CD4-positive, alpha-beta memory T cell (primary cell): ENCODE measurements around the gene CCDC157. TPM values are rescaled to one million over a fixed set of nuclear protein-coding genes. Genes with fewer than 3 reads are reported as not detected.
A peak's percentile ranks its signal among the peaks of the same experiment; 100 is the strongest.
"Not testable (repeated sequence)": the region's sequence is repeated elsewhere in the genome, so short reads cannot be mapped to it uniquely, and the experiment has no call there.

ENCODE experiments used
- CTCF ChIA-PET: fragments of 350-600 bp; sonication (Branson Sonifier 250); formaldehyde crosslinking; loops from one replicate; lab custom pipeline; 2021; ENCODE audit warnings: inconsistent platforms; ENCODE audit not compliant: partially characterized antibody; lab: Charles Lee
- POLR2A ChIA-PET: fragments of 350-600 bp; sonication (Branson Sonifier 250); formaldehyde crosslinking; loops from one replicate; lab custom pipeline; 2021; ENCODE audit not compliant: partially characterized antibody; lab: Charles Lee
- DNase-seq, 5 donors: peaks; one replicate each; pipeline versions ENCODE4 v3.0.0 to v3.0.0-alpha.2; 2020 to 2022; ENCODE audit warnings: mixed read lengths in 1 of 5
- H3K27ac ChIP-seq: one replicate; pipeline ENCODE4 v1.7.0; 2013; ENCODE audit warnings: low read depth, low read length
- H3K27me3 ChIP-seq: 2 replicates; pipeline ENCODE4 v1.7.0; 2013; ENCODE audit warnings: mild to moderate bottlenecking, low read length, moderate library complexity; ENCODE audit not compliant: insufficient read depth
- H3K36me3 ChIP-seq: 2 replicates; pipeline ENCODE4 v1.7.0; 2013; ENCODE audit warnings: mild to moderate bottlenecking, low read length, moderate library complexity; ENCODE audit not compliant: insufficient read depth
- H3K4me1 ChIP-seq: 2 replicates; pipeline ENCODE4 v1.7.0; 2013; ENCODE audit warnings: mild to moderate bottlenecking, low read length, moderate library complexity; ENCODE audit not compliant: insufficient read depth
- H3K4me3 ChIP-seq, 2 donors: one replicate each; pipeline ENCODE4 v1.7.0; 2013; ENCODE audit warnings: low read length in 2 of 2, mild to moderate bottlenecking in 1 of 2
- H3K9me3 ChIP-seq, 2 donors: one replicate each; pipeline ENCODE4 v1.7.0; 2013; ENCODE audit warnings: low read length in 2 of 2, control low read depth in 1 of 2; ENCODE audit not compliant: control insufficient read depth in 1 of 2
- H3K27ac Mint-ChIP-seq, 7 donors: one replicate each; pipeline ENCODE4 v1.8.0; 2020 to 2021; ENCODE audit warnings: mixed read lengths in 7 of 7, mild to moderate bottlenecking in 6 of 7, inconsistent platforms in 3 of 7, moderate library complexity in 3 of 7
- H3K27me3 Mint-ChIP-seq, 2 donors: one replicate each; pipeline ENCODE4 v1.8.0; 2020 to 2021; ENCODE audit warnings: mixed read lengths in 2 of 2
- H3K36me3 Mint-ChIP-seq, 2 donors: one replicate each; pipeline ENCODE4 v1.8.0; 2020 to 2021; ENCODE audit warnings: mixed read lengths in 2 of 2, inconsistent platforms in 1 of 2, mild to moderate bottlenecking in 1 of 2
- H3K4me1 Mint-ChIP-seq, 4 donors: one replicate each; pipeline ENCODE4 v1.8.0; 2020 to 2021; ENCODE audit warnings: mixed read lengths in 4 of 4, mild to moderate bottlenecking in 1 of 4
- H3K4me3 Mint-ChIP-seq, 8 donors: one replicate each; pipeline ENCODE4 v1.8.0; 2020 to 2021; ENCODE audit warnings: mixed read lengths in 8 of 8, mild to moderate bottlenecking in 7 of 8, moderate library complexity in 6 of 8, inconsistent platforms in 3 of 8
- H3K9me3 Mint-ChIP-seq, 8 donors: one replicate each; pipeline ENCODE4 v1.8.0; 2020 to 2021; ENCODE audit warnings: mixed read lengths in 8 of 8, mild to moderate bottlenecking in 5 of 8, inconsistent platforms in 3 of 8, moderate library complexity in 1 of 8
- intact Hi-C: fragments of 100-400 bp; cut with micrococcal nuclease; formaldehyde crosslinking; loops from one replicate; pipeline ENCODE4 v1.15.1; 2023
- polyA plus RNA-seq, 2 donors: library from polyadenylated mRNA; unstranded; fragments of 300-500 nt; fragmentation: Illumina TruSeq; gene quantifications; one replicate each; pipeline ENCODE4 v1.2.3, GENCODE V29; 2021
- total RNA-seq, 2 experiments: library from RNA; stranded (reverse); gene quantifications; one replicate each; pipeline ENCODE4 v1.2.3, GENCODE V29; 2021

CCDC157 gene
- total and polyA plus RNA-seq, 4 experiments from 2014 or later: 0.38 to 3.9 (median 2.5) TPM

- Histone ChIP-seq H3K9me3 (no peaks in the 10 kb centered on the region), H3K4me3 (peak overlapping the region in 1 of 2 donors; percentile 18), H3K27ac (peak overlapping the region; percentile 39), H3K36me3 (no peaks in the 10 kb centered on the region), H3K4me1 (peaks cover 27% of the 10 kb centered on the region), H3K27me3 (no peaks in the 10 kb centered on the region)
- peaks cover 0 to 2% of the 10 kb centered on the region in 2 donors for H3K27me3 Mint-ChIP-seq
- DNase-seq: no peak
- peak overlapping the region; percentile 22 to 88 (median 85) for H3K27ac Mint-ChIP-seq
- ChIA-PET POLR2A (interaction anchor here (1.1 to 6.4 kb wide), 8 partner anchors 10 to 115 kb away, joined by 3 to 91 read pairs (median 6); partner anchors contain the start of genes CASTOR1, MTFP1 and RNF215), CTCF (interaction anchor here (0.7 to 16.0 kb wide), 9 partner anchors 11 to 110 kb away, joined by 3 to 194 read pairs (median 5); partner anchors contain the start of genes CASTOR1, MTFP1 and RNF215)
- intact Hi-C loops: loop anchor here (1.0 kb wide), 1 partner anchor 26 kb away; no protein-coding TSS in a partner anchor
- peak overlapping the region; percentile 67 to 90 (median 78) for H3K4me3 Mint-ChIP-seq
- H3K36me3 Mint-ChIP-seq: peaks cover 0 to 2% of the 10 kb centered on the region in 2 donors
- peaks cover 16 to 34% (median 27%) of the 10 kb centered on the region in 4 donors for H3K4me1 Mint-ChIP-seq
- H3K9me3 Mint-ChIP-seq: no peaks in the 10 kb centered on the region
Measured at GRCh38 chr22:30397656-30398635, 41.1 kb downstream of the CCDC157 start.

GRCh38 chr22:30398685-30399680 lies 42.2 kb downstream of the CCDC157 start:
- Mint-ChIP-seq H3K4me1 (peaks cover 16 to 34% (median 27%) of the 10 kb centered on the region in 4 donors), H3K36me3 (peaks cover 0 to 2% of the 10 kb centered on the region in 2 donors), H3K27ac (peak overlapping the region; percentile 22 to 88 (median 73)), H3K27me3 (peaks cover 0 to 2% of the 10 kb centered on the region in 2 donors), H3K9me3 (no peaks in the 10 kb centered on the region), H3K4me3 (peak overlapping the region in 7 of 8 donors; percentile 67 to 90 (median 79))
- POLR2A ChIA-PET: interaction anchor here (1.3 to 6.4 kb wide), 4 partner anchors 9 to 38 kb away, joined by 3 to 91 read pairs (median 11); partner anchors contain the start of gene MTFP1
- Histone ChIP-seq H3K9me3 (no peaks in the 10 kb centered on the region), H3K4me3 (no peak overlapping the region), H3K36me3 (no peaks in the 10 kb centered on the region), H3K27me3 (no peaks in the 10 kb centered on the region), H3K4me1 (peaks cover 27% of the 10 kb centered on the region), H3K27ac (no peak overlapping the region)
- DNase-seq: no peak
- CTCF ChIA-PET: interaction anchor here (0.7 to 16.0 kb wide), 7 partner anchors 12 to 291 kb away, joined by 3 to 194 read pairs (median 3); partner anchors contain the start of genes MTFP1 and RNF215
- intact Hi-C loops: no loop called here

GRCh38 chr22:30399718-30400117 lies 42.9 kb downstream of the CCDC157 start:
- Mint-ChIP-seq H3K9me3 (no peaks in the 10 kb centered on the region), H3K36me3 (peaks cover 0 to 5% of the 10 kb centered on the region in 2 donors), H3K27ac (no peak overlapping the region), H3K4me3 (no peak overlapping the region), H3K4me1 (peaks cover 16 to 34% (median 27%) of the 10 kb centered on the region in 4 donors), H3K27me3 (peaks cover 0 to 2% of the 10 kb centered on the region in 2 donors)
- Histone ChIP-seq H3K27me3 (no peaks in the 10 kb centered on the region), H3K36me3 (no peaks in the 10 kb centered on the region), H3K4me1 (peaks cover 27% of the 10 kb centered on the region), H3K9me3 (no peaks in the 10 kb centered on the region), H3K4me3 (no peak overlapping the region), H3K27ac (no peak overlapping the region)
- intact Hi-C loops: no loop called here
- ChIA-PET POLR2A (interaction anchor here (3.8 to 6.4 kb wide), 2 partner anchors 11 to 25 kb away, joined by 15 to 91 read pairs; partner anchors contain the start of gene MTFP1), CTCF (interaction anchor here (1.6 to 16.0 kb wide), 2 partner anchors 25 to 86 kb away, joined by 6 to 194 read pairs; partner anchors contain the start of gene MTFP1)
- DNase-seq: no peak

GRCh38 chr22:30400159-30400558 lies 43.4 kb downstream of the CCDC157 start:
- intact Hi-C loops: no loop called here
- ChIA-PET POLR2A (interaction anchor here (6.4 kb wide), 1 partner anchor 24 kb away, joined by 91 read pairs; the partner anchor contains the start of gene MTFP1), CTCF (interaction anchor here (16.0 kb wide), 1 partner anchor 25 kb away, joined by 194 read pairs; the partner anchor contains the start of gene MTFP1)
- no peak overlapping the region for H3K4me3 ChIP-seq
- peaks cover 0 to 5% of the 10 kb centered on the region in 2 donors for H3K36me3 Mint-ChIP-seq
- no peak for DNase-seq
- no peaks in the 10 kb centered on the region for H3K27me3 ChIP-seq
- H3K4me1 Mint-ChIP-seq: peaks cover 16 to 34% (median 27%) of the 10 kb centered on the region in 4 donors
- H3K9me3 Mint-ChIP-seq: no peaks in the 10 kb centered on the region
- H3K27me3 Mint-ChIP-seq: peaks cover 0 to 2% of the 10 kb centered on the region in 2 donors
- no peak overlapping the region for H3K27ac ChIP-seq
- H3K4me1 ChIP-seq: peaks cover 27% of the 10 kb centered on the region
- H3K9me3 ChIP-seq: no peaks in the 10 kb centered on the region
- no peaks in the 10 kb centered on the region for H3K36me3 ChIP-seq
- no peak overlapping the region for H3K4me3 Mint-ChIP-seq
- H3K27ac Mint-ChIP-seq: peak overlapping the region in 2 of 7 donors; percentile 29 to 61

- CTCF ChIA-PET: interaction anchor here (1.2 kb wide), 1 partner anchor 138 kb away, joined by 3 read pairs; no protein-coding TSS in a partner anchor
- H3K27ac Mint-ChIP-seq, H3K36me3 Mint-ChIP-seq, H3K27ac ChIP-seq, H3K36me3 ChIP-seq, H3K9me3 ChIP-seq, H3K4me3 ChIP-seq, H3K9me3 Mint-ChIP-seq, H3K27me3 Mint-ChIP-seq, H3K4me3 Mint-ChIP-seq, DNase-seq, POLR2A ChIA-PET, H3K27me3 ChIP-seq, intact Hi-C loops: not testable (repeated sequence)
- H3K4me1 Mint-ChIP-seq: peaks cover 16 to 29% (median 25%) of the 10 kb centered on the region in 4 donors
- H3K4me1 ChIP-seq: peaks cover 26% of the 10 kb centered on the region
Measured at GRCh38 chr22:30401024-30401423, 44.2 kb downstream of the CCDC157 start.
